ENCODE results near the gene ADCK2.
"Not testable (repeated sequence)": the region's sequence is repeated elsewhere in the genome, so short reads cannot be mapped to it uniquely, and the experiment has no call there.

Gene ADCK2

DNA sequence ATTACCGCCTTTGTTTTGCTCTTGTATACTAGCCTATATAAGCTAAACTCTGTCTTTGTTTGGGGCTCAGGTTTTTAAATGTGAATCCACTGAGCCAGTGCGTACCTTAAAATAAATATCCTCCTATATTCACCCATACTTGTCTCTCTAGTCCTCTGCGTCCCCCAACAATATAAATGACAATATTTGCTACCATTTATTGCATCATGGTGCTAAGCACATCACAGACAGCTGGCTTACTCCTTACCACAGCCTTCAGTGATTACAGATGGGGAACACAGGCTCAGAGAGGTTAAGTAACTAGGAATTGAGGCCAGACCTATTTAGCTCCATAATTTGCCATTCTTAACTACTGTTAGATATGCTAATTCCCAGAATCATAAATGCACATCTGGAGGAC is 3.4 kb upstream of the ADCK2 start:
- TF ChIP-seq, protein P1, sequence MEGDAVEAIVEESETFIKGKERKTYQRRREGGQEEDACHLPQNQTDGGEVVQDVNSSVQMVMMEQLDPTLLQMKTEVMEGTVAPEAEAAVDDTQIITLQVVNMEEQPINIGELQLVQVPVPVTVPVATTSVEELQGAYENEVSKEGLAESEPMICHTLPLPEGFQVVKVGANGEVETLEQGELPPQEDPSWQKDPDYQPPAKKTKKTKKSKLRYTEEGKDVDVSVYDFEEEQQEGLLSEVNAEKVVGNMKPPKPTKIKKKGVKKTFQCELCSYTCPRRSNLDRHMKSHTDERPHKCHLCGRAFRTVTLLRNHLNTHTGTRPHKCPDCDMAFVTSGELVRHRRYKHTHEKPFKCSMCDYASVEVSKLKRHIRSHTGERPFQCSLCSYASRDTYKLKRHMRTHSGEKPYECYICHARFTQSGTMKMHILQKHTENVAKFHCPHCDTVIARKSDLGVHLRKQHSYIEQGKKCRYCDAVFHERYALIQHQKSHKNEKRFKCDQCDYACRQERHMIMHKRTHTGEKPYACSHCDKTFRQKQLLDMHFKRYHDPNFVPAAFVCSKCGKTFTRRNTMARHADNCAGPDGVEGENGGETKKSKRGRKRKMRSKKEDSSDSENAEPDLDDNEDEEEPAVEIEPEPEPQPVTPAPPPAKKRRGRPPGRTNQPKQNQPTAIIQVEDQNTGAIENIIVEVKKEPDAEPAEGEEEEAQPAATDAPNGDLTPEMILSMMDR (IDR thresholded peaks at IDR 0.05; ENCODE audit: borderline replicate concordance, insufficient read depth, low read depth, low read length): no peak
- H3K4me3 ChIP-seq (ENCODE audit: low read depth, low read length): no peak overlapping the region

DNA sequence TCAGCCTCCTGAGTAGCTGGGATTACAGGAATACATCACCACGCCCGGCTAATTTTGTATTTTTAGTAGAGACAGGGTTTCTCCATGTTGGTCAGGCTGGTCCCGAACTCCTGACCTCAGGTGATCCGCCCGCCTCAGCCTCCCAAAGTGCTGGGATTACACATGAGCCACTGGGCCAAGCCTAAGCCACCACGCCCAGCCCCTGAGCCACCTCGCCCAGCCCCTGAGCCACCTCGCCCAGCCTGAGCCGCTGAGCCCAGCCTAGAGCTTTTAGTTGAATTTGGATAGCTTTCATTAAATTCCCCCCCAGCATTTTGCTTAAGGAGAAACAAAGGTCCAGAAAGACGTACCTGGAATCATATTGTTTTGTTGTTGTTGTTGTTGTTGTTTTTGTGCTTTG is 2.9 kb upstream of the ADCK2 start:
- not testable (repeated sequence) for H3K4me3 ChIP-seq (ENCODE audit: low read depth, low read length)

DNA sequence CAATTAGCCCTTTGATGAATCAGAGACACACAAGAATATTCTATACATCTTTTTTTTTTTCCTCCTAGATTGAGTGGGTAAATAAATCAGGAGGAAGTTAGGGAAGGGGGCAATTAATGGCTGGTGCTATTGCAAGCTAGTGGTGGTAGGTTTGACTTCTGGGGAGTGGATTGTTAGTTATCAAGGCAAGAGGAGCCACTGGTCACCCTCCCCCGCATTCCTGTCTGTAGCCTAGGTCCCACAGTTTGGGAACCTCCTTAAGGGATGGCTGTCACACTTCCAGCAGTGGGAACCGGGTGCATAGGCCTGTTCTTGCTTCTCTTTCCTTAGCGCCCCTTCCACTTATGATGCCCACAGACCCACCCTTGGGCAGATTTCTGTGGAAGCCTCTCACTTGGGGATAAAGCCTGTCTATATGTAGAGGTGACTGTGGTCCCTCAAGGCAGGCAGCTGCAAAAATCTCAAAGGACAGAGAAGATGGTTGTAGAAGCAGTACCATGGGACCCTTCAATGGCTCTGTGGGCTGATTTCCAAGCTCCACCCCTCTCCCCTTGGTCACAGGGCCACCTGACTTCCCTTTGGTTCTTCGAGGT is 2.3 kb upstream of the ADCK2 start:
- H3K4me3 ChIP-seq (ENCODE audit: low read depth, low read length): no peak overlapping the region
- TF ChIP-seq, protein P1 (IDR thresholded peaks at IDR 0.05; ENCODE audit: borderline replicate concordance, insufficient read depth, low read depth, low read length): no peak

DNA sequence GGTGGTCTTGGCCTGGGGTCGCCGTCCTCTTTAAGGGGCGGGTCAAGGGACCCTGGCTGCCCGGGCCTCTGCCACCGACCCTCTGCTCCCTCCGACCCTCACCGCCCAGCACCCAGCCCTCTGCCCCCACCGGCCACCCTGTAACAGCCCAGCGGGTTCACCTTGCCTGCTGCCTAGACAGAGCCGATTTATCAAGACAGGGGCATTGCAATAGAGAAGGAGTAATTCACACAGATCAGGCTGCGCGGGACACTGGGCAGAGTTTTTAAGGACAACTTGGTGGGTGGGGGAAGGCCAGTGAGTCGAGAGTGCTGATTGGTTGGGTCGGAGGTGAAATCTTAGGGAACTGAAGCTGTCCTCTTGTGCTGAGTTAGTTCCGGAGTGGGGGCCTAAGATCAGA is 779 bp upstream of the ADCK2 start:
- no peak overlapping the region for H3K4me3 ChIP-seq (ENCODE audit: low read depth, low read length)

DNA sequence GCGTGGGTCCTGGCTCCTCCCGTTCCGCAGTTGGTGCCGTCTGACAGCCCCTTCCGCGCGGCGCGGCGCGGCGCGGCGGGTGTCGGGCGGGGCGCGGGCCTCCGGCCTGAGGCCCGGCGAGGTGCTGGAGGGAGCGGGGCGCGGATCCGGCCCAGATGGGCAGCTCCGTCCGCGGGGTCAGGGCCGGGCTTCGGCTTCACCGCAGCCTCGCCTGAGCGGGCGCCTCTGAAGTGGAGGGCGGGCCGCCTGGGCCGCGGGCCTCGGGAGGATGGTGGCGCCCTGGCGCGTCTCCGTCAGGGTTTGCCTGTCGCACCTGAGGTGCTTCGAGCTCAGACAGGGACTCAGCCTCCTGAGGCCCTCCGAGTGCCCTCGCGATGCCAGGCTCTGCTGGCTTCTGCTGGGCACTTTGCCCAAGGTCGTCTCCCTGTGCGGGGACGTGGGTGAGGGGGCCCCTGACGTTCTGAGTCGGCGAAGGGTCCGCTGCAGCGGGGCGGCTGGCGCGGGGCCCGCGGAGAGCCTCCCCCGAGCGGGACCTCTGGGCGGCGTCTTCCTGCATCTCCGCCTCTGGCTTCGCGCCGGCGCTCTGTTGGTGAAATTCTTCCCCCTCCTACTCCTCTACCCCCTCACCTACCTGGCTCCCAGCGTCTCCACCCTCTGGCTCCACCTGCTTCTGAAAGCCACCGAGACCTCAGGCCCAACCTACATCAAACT is 473 bp downstream of the ADCK2 start:
- TF ChIP-seq, protein P1 (IDR thresholded peaks at IDR 0.05; ENCODE audit: borderline replicate concordance, insufficient read depth, low read depth, low read length): no peak
- H3K4me3 ChIP-seq (ENCODE audit: low read depth, low read length): peak overlapping the region; percentile 73

More for the DNA sequence above, 779 bp upstream of the ADCK2 start:
- TF ChIP-seq, protein P1 (IDR thresholded peaks at IDR 0.05; ENCODE audit: borderline replicate concordance, insufficient read depth, low read depth, low read length): no peak

DNA sequence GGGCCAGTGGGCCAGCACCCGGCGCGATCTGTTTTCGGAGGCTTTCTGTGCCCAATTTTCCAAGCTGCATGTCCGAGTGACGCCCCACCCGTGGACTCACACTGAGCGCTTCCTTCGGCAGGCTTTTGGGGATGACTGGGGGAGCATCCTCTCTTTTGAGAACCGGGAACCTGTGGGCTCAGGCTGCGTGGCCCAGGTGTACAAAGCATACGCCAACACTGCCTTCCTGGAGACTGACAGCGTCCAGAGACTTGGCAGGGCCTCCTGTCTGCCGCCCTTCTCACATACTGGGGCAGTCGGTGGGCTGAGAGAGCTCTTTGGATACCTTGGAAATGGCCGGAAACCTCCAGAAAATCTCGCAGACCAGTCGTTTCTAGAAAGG is 1.0 kb downstream of the ADCK2 start:
- TF ChIP-seq, protein P1 (IDR thresholded peaks at IDR 0.05; ENCODE audit: borderline replicate concordance, insufficient read depth, low read depth, low read length): no peak
- H3K4me3 ChIP-seq (ENCODE audit: low read depth, low read length): peak overlapping the region; percentile 73

DNA sequence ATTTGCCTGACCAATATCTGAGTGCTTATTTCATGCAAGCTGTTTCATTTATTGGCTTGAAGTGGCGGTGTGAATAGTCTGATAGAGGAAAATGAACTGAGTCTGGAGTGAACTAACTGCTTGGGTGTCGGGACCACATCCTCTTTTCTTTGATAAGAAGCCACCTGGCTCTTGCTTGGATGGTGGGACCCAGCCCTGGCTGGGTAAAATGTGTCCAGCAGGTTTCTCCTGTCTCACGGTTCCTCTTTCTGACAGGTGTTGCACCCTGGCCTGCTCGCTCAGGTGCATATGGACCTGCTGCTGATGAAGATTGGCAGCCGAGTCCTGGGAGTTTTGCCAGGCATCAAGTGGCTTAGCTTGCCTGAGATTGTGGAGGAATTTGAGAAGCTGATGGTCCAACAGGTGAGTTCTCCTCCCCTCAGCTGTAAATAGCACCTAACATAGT is 1.6 kb downstream of the ADCK2 start:
- H3K4me3 ChIP-seq (ENCODE audit: low read depth, low read length): no peak overlapping the region
- TF ChIP-seq, protein P1 (IDR thresholded peaks at IDR 0.05; ENCODE audit: borderline replicate concordance, insufficient read depth, low read depth, low read length): no peak
